GM21529 (cell line): ENCODE results near the gene ASXL1.
"Not testable (repeated sequence)": the region's sequence is repeated elsewhere in the genome, so short reads cannot be mapped to it uniquely, and the experiment has no call there.

Experiments
- ATAC-seq: cut with Tn5 transposase; IDR thresholded peaks from one replicate; pipeline ENCODE4 v1.9.1; 2021; ENCODE audit not compliant: unreplicated experiment

The ASXL1 gene

GRCh38 chr20:32359633-32360332, 1.7 kb downstream of the ASXL1 start:
- ATAC-seq = no peak

DNA sequence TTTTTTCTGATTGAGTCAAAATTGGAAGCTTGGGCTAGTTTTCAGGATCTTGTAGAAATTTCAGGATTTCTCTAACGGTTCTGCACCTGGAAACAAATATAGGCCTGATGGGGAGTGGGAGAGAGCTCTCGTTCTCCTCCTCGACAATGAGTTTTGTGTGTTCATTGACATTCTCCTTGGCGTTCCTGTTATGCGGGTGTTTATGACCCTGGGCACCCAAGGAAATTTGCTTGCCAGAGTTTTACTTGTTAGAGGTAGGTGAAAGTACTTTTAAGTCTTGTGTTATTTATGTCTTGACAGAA, 2.2 kb downstream of the ASXL1 start:
- ATAC-seq = no peak

GRCh38 chr20:32362901-32363364, 4.8 kb downstream of the ASXL1 start:
- no peak for ATAC-seq

- no peak for ATAC-seq
Measured at GRCh38 chr20:32363492-32363891, 5.4 kb downstream of the ASXL1 start.

DNA sequence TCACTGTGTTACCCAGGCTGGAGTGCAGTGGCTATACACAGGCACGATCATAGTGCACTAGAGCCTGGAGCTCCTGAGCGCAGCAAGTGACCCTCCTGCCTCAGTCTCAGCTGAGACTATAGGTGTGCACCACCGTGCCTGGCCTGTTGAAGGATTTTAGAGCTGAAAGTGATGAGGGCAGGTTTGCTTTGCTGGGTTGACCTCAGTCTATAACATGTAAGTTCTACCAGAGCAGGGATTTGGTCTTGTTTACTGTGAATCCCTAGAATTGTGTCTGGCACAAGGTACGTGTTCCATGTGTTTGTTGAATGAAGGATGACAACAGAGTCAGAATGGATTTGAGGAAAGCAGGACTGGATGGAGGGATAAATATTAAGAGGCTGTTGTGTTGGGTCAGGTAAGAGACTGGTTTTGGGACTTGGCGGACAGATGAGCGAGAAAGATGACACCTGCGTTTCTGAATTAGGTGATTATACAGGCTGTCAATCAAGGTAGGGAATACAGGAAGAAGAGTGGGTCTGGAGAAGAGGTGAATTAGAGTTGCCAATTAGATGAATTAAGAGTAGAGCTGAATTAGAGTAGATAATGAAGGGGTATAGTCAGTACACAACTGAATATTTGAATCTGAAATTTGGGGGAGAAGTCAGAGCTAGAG, 6.5 kb downstream of the ASXL1 start:
- ATAC-seq = no peak

GRCh38 chr20:32365564-32365963, 7.4 kb downstream of the ASXL1 start:
- no peak for ATAC-seq

DNA sequence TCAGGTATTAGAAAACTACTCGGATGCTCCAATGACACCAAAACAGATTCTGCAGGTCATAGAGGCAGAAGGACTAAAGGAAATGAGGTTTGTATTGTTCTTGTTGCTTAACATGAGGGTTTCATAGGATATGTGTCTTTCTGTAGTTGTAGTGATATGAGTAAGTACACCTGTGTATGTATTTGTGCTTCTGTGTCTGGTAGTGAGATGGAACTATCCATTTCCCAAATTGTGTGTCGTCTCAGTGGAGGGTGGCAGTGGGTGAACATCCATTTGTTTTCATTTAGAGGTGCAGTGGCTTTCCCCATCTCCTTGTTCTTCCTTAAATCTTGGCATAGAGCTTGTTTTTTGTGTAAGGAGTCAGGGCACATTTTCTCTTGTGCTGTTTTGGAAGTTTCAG, 8.2 kb downstream of the ASXL1 start:
- peak; percentile 49 for ATAC-seq

GRCh38 chr20:32368323-32368722, 10.2 kb downstream of the ASXL1 start:
- ATAC-seq = no peak

DNA sequence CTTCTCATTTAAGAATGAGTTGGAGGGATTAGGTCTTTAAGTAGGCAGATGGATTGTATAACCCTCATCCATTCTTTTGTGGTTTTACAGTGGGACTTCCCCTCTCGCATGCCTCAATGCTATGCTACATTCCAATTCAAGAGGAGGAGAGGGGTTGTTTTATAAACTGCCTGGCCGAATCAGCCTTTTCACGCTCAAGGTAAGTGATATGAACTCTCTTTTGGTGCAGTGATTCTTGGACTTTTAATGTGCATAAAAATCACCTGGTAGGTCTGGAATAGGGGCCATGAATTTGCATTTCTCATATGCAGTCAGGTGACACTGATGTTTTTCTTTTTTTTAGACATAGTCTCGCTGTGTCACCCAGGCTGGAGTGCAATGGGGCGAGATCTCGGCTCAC, 10.8 kb downstream of the ASXL1 start:
- ATAC-seq = no peak

DNA sequence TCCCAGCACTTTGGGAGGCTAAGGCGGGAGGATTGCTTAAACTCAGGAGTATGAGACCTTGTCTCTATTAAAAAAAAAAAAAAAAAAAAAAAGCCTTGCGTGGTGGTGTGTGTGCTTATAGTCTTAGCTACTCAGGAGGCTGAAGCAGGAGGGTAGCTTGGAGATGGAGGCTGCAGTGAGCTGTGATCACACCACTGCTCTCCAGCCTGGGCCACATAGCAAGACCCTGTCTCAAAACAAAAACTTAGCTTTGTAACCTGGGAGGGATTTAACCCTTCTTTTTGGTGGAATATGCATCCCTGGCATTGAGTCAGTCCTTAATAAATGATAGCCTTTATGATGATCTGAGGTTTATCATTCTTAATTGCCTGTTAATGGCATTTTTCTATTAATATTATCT, 12.8 kb downstream of the ASXL1 start:
- ATAC-seq = no peak

DNA sequence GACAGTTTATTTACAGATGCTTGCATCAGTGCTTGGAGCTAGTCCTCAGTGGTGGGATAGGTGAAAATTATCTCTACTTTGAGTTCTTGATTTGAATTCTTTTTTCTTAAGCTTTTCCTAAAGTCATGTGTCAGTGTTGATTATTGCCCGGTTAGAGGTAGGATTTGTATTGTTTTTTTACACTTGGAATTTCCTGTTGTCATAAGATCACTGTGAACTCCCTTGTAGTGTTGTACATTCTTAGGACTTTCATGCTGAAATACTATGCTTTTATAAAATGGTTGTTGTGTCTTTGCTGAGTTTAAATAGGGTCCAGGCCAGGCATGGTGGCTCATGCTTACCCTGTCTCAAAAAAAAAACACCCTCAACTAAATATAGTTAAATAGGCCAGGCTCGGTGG, 20.3 kb downstream of the ASXL1 start:
- no peak for ATAC-seq

DNA sequence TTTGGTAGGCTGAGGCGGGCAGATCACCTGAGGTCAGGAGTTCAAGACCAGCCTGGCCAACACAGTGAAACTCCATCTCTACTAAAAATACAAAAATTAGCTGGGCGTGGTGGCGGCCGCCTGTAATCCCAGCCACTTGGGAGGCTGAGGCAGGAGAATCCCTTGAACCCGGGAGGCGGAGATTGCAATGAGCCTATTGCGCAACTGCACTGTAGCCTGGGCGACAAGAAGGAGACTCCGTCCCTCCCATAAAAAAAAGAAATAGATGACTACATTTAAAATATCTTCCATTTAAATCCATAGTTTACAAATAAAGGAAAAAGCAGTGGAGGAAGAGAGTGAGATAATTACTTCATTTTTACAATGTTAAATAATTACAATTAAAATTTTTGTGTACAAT, 21.9 kb downstream of the ASXL1 start:
- ATAC-seq = not testable (repeated sequence)

DNA sequence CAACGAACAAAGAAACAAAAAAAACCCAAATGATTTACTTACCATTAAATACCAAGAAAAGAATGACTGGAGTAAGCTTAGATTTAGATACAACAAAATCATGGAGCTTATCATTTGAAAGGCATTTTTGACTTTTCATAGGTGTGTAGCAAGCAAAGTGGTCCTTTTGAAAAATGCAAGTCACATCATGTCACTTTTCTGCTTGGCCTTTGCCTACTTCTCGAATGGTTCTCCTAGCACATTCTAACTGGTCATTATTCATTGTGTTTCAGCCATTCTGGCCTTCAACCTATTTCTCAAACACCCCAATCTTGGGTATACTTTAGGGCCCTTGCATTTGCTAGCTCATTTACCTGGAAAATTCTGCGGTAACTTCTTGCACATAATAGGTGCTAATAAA, 22.6 kb downstream of the ASXL1 start:
- no peak for ATAC-seq

GRCh38 chr20:32382102-32382950, 24.2 kb downstream of the ASXL1 start:
- ATAC-seq = no peak

GRCh38 chr20:32383441-32383840, 25.3 kb downstream of the ASXL1 start:
- not testable (repeated sequence) for ATAC-seq

DNA sequence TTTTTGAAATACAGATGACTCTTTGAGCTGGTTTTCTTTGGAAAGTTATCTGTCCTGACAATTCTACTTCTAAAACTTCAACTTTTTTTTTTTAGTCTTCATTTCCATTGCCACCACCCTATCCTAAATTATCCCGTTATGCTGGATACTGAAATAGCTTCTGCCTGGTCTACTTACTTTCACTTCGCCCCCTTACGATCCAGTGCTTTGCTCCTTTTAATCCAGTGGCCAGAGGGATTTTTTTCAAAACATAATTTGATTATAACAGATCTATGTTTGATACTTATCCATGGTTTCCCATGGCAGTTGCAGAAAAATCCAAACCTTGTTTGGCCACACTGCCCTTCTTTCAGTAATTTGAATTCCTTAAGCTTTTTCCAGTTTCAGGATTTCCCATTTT, 27.4 kb downstream of the ASXL1 start:
- no peak for ATAC-seq

DNA sequence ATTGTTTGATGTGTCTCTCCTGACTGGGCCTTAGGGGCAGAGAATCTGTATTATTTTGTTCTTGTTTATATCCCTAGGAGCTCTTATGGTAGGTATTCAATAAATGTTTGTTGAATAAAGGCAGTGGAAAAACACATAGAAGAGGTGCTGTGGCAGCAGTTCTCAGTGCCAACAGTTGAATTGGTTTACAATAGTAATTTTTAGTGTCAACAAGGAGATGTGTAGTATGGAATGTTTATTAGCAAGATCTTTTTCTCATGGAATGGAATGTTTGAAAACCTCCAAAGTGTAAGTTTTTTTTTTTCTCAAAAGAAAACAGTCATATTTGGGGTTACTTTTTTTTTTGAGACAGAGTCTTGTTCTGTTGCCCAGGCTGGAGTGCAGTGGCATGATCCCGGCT, 28.0 kb downstream of the ASXL1 start:
- ATAC-seq = no peak

GRCh38 chr20:32387252-32387651, 29.1 kb downstream of the ASXL1 start:
- no peak for ATAC-seq

GRCh38 chr20:32391003-32391402, 32.9 kb downstream of the ASXL1 start:
- ATAC-seq = no peak

DNA sequence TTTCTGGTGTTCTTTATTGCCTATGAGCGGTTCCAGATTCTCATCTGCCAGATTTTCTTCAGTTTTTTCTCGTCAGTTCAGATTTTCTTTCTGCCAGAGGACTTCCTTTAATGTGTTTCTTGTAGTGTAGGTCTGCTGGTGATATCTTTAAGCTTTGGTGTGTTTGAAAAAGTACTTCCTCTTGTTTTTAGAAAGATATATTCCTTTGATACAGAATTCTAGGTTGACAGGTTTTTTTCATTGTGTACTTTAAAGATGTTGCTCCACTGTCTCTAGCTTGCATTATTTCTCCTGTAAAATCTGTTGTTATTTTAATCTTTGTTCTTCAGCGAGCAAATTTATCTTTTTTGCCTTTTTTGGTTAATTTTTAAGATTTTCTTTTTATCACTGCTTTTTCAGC, 36.9 kb downstream of the ASXL1 start:
- no peak for ATAC-seq

DNA sequence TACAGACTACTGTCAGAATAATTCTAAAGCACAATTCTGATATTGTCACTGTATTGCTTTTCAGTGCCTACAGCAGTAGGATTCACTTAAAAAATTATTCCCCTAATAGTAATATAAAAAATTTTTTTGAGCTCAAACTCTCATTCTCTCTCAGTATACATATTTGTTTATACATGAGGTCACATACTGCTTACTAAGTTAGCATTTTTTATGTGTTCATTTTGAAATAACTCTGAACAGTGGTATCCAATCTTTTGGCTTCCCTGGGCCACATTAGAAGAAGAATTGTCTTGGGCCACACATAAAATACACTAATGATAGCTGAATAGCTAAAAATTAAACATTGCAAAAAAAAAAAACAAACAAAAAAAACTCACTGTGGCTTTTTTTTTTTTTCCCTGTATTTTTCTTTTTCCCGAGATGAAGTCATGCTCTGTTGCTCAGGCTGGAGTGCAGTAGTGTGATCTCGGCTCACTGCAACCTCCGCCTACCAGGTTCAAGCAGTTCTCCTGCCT, 38.6 kb downstream of the ASXL1 start:
- ATAC-seq = no peak

DNA sequence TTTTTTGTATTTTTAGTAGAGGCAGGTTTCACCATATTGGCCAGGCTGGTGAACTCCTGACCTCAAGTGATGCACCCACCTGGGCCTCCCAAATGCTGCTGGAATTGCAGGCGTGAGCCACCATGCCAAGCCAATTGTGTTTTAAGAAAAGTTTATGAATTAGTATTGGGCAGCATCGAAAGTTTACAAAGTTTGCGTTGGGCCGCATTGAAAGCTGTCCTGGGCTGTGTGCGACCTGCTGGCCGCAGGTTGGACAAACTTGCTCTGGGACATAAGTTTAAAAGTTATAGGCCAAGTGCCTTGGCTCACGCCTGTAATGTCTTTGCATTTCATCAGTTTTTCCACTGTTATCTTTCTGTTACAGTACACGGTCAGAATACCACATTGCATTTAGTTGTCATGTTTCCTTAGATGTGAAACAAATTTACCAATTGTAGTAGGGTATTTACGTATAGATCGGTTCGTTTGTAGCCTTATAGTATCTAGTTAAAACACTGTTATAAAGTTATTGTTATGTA, 39.5 kb downstream of the ASXL1 start:
- ATAC-seq = no peak
